MM.1S (cell line): ENCODE results near the gene F7.
"Not testable (repeated sequence)": the region's sequence is repeated elsewhere in the genome, so short reads cannot be mapped to it uniquely, and the experiment has no call there.

ENCODE experiments used
- DNase-seq: peaks from one replicate; pipeline ENCODE4 v3.0.0-alpha.2; 2015
- H2AFZ ChIP-seq: fragments of 300-600 bp; sonication (generic); 2 replicates; pipeline ENCODE4 v1.6.0; 2016; ENCODE audit warnings: antibody characterized with exemption, low read length
- H3F3A ChIP-seq: fragments of 300-600 bp; sonication (generic); 2 replicates; pipeline ENCODE4 v1.6.1; 2016; ENCODE audit warnings: mild to moderate bottlenecking, antibody characterized with exemption, low read length, moderate library complexity, mixed read lengths; ENCODE audit not compliant: insufficient read depth
- H3K27ac ChIP-seq: fragments of 300-600 bp; sonication (generic); 2 replicates; pipeline ENCODE4 v1.5.1; 2016; ENCODE audit warnings: mild to moderate bottlenecking, low read length
- H3K27me3 ChIP-seq: fragments of 300-600 bp; sonication (generic); replicated peaks from 2 replicates; pipeline ENCODE4 v1.6.0; 2016; ENCODE audit warnings: low read length; ENCODE audit not compliant: insufficient read depth
- H3K36me3 ChIP-seq: fragments of 300-600 bp; sonication (generic); replicated peaks from 2 replicates; pipeline ENCODE4 v1.6.1; 2016; ENCODE audit warnings: mild to moderate bottlenecking, low read length, mixed read lengths; ENCODE audit not compliant: insufficient read depth
- H3K4me1 ChIP-seq: fragments of 300-600 bp; sonication (generic); 2 replicates; pipeline ENCODE4 v1.6.1; 2016; ENCODE audit warnings: low read length, mixed read lengths
- H3K4me2 ChIP-seq: fragments of 300-600 bp; sonication (generic); 2 replicates; pipeline ENCODE4 v1.6.0; 2016; ENCODE audit warnings: low read depth, low read length
- H3K4me3 ChIP-seq: fragments of 300-600 bp; sonication (generic); 2 replicates; pipeline ENCODE4 v1.5.1; 2016; ENCODE audit warnings: low read length, mixed read lengths
- H3K79me2 ChIP-seq: fragments of 300-600 bp; sonication (generic); 2 replicates; pipeline ENCODE4 v1.6.1; 2016; ENCODE audit warnings: mixed run types, low read length, mixed read lengths
- H3K9ac ChIP-seq: fragments of 300-600 bp; sonication (generic); 2 replicates; pipeline ENCODE4 v1.6.1; 2016; ENCODE audit warnings: low read length, mixed read lengths
- H3K9me2 ChIP-seq: fragments of 300-600 bp; sonication (generic); replicated peaks from 2 replicates; pipeline ENCODE4 v1.6.1; 2016; ENCODE audit warnings: mild to moderate bottlenecking, low read length, mixed read lengths; ENCODE audit not compliant: insufficient read depth
- H3K9me3 ChIP-seq: fragments of 300-600 bp; sonication (generic); replicated peaks from 2 replicates; pipeline ENCODE4 v1.6.1; 2016; ENCODE audit warnings: mild to moderate bottlenecking, low read length, mixed read lengths; ENCODE audit not compliant: insufficient read depth
- H4K20me1 ChIP-seq: fragments of 300-600 bp; sonication (generic); 2 replicates; pipeline ENCODE4 v1.6.1; 2016; ENCODE audit warnings: mild to moderate bottlenecking, low read length, moderate library complexity, mixed read lengths; ENCODE audit not compliant: insufficient read depth
- EZH2 ChIP-seq: fragments of 300-600 bp; sonication (generic); optimal IDR thresholded peaks from 2 replicates; pipeline ENCODE3; 2017; ENCODE audit warnings: low read depth, mild to moderate bottlenecking, antibody characterized with exemption, low read length, mixed read lengths
- EZH2phosphoT487 ChIP-seq: fragments of 300-600 bp; sonication (generic); IDR thresholded peaks from 2 replicates; pipeline ENCODE4 v1.6.1; 2018; ENCODE audit warnings: antibody characterized with exemption, low read length
- TF ChIP-seq, protein P1 (sequence below): fragments of 300-600 bp; sonication (generic); IDR thresholded peaks from 2 replicates; pipeline ENCODE4 v1.5.1; 2016; ENCODE audit warnings: antibody characterized with exemption, low read length, mixed read lengths

The F7 gene

DNA sequence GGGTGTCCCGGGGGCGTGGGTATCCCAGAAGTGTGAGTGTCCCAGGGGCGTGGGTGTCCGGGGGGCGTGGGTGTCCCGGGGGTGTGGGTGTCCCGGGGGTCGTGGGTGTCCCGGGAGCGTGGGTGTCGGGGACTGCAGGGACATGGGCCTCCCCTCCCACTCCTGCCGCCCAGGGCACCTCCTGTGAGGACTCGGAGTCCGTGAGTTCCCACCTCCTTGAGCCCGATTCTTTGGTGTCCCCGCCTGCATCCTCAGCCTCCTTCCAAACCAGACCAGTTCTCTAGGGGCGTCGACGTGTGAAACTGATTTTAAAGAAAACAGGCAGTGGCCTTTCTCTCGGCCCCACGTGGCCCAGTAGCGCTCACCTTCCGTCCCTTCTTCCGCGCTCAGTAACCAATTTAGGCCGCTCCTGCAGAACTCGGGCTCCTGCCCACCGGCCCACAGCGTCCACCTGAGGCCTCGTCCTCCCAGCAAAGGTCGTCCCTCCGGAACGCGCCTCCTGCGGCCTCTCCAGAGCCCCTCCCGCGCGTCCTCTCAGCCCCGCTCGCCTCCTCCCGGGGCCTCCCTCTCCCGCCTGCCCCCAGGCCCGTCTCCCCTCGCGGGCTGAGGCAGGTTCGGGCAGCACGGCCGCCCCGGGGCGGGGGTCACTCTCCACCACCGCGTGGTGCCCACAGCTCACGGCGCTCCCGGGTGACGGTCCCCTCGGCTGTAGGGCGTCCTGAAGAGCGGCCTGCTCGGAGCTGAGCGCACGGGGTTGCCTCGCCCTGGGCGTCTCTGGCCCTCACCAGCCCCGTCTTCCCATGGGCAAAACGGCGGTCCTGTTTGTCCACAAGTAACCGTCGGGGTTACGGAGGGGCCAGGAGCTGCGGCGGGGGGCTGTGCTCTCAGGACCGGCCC is 3.8 kb downstream of the F7 start:
- Histone ChIP-seq H4K20me1 (no peaks in the 10 kb centered on the region), H3K9me3 (no peaks in the 10 kb centered on the region), H3K4me2 (no peak overlapping the region), H3K79me2 (no peaks in the 10 kb centered on the region), H3K4me3 (no peak overlapping the region), H3K4me1 (no peaks in the 10 kb centered on the region), H3F3A (no peaks in the 10 kb centered on the region), H3K27ac (no peak overlapping the region), H3K9me2 (no peaks in the 10 kb centered on the region), H3K27me3 (peaks cover 23% of the 10 kb centered on the region), H3K36me3 (no peaks in the 10 kb centered on the region), H3K9ac (no peak overlapping the region), H2AFZ (no peak overlapping the region)
- DNase-seq = no peak
- TF ChIP-seq, protein P1, sequence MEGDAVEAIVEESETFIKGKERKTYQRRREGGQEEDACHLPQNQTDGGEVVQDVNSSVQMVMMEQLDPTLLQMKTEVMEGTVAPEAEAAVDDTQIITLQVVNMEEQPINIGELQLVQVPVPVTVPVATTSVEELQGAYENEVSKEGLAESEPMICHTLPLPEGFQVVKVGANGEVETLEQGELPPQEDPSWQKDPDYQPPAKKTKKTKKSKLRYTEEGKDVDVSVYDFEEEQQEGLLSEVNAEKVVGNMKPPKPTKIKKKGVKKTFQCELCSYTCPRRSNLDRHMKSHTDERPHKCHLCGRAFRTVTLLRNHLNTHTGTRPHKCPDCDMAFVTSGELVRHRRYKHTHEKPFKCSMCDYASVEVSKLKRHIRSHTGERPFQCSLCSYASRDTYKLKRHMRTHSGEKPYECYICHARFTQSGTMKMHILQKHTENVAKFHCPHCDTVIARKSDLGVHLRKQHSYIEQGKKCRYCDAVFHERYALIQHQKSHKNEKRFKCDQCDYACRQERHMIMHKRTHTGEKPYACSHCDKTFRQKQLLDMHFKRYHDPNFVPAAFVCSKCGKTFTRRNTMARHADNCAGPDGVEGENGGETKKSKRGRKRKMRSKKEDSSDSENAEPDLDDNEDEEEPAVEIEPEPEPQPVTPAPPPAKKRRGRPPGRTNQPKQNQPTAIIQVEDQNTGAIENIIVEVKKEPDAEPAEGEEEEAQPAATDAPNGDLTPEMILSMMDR = no peak
- TF ChIP-seq EZH2 = no peak
- TF ChIP-seq EZH2phosphoT487 = no peak

DNA sequence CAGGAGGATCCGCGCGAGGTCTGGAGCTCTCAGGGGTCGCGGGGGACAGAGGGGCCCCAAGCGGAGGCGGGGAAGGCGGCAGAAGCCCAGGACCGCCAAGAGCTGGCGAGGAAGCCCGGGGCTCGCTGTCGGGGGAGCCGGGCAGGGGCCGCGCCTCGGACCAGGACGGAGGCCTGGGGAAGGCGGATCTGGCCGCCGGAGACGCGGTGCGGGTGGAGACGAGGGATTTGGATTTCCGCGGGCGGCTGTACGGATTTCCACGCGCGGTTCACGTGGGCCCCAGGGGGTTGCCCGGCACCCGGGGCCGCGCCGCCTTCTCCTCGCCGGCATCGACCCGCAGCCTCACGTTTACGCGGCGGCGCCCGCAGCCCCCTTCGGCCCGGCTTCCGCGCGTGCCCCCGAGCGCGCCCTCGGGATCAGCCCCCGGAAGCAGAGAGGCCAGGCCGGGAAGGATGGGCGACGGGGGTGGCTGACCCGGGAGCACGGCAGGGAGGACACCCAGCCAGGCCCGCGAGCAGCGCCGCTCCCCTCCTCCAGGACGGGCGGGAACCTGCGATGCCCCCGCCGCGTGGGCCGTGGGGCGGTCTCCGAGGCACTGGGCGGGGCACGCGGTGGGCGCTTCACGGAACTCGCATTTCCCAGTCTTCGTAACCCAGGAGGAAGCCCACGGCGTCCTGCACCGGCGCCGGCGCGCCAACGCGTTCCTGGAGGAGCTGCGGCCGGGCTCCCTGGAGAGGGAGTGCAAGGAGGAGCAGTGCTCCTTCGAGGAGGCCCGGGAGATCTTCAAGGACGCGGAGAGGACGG is 4.7 kb downstream of the F7 start:
- Histone ChIP-seq H3K9me2 (no peaks in the 10 kb centered on the region), H3K9ac (no peak overlapping the region), H3K36me3 (no peaks in the 10 kb centered on the region), H3F3A (no peaks in the 10 kb centered on the region), H4K20me1 (no peaks in the 10 kb centered on the region), H3K27me3 (peaks cover 26% of the 10 kb centered on the region), H3K79me2 (no peaks in the 10 kb centered on the region), H3K4me2 (no peak overlapping the region), H3K9me3 (no peaks in the 10 kb centered on the region), H3K4me1 (no peaks in the 10 kb centered on the region), H2AFZ (no peak overlapping the region), H3K27ac (no peak overlapping the region), H3K4me3 (no peak overlapping the region)
- TF ChIP-seq EZH2 (no peak), EZH2phosphoT487 (no peak)
- TF ChIP-seq, protein P1 = no peak
- no peak for DNase-seq

DNA sequence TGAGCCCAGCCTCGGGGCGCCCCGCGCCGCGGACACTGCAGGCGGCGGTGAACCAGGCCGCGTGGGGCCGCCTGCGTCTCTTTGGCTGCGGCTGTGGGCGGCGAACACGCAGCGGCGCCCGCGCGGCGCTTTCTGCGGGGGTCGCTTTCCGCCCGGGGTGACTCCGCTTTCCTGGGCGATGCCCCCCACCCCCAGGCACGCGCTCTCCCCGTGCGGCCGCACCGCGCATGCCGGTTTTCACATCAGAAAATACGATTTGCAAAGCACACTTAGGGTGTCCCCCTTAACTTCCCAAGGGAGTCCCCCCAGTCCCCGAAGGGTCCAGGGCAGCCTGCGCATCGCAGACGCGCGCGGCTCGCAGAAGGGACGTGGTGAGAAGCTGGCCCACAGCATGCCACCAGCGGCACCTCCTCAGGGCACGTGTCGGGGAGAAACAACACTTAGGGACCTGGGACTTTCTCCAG is 5.3 kb downstream of the F7 start:
- Histone ChIP-seq H3K79me2 (no peaks in the 10 kb centered on the region), H3F3A (no peaks in the 10 kb centered on the region), H3K4me1 (no peaks in the 10 kb centered on the region), H3K9me3 (no peaks in the 10 kb centered on the region), H3K9ac (no peak overlapping the region), H3K27me3 (peaks cover 30% of the 10 kb centered on the region), H3K27ac (no peak overlapping the region), H2AFZ (no peak overlapping the region), H3K4me3 (no peak overlapping the region), H4K20me1 (no peaks in the 10 kb centered on the region), H3K9me2 (no peaks in the 10 kb centered on the region), H3K36me3 (no peaks in the 10 kb centered on the region), H3K4me2 (no peak overlapping the region)
- TF ChIP-seq, protein P1 = no peak
- TF ChIP-seq EZH2 = no peak
- TF ChIP-seq EZH2phosphoT487 = no peak
- no peak for DNase-seq

DNA sequence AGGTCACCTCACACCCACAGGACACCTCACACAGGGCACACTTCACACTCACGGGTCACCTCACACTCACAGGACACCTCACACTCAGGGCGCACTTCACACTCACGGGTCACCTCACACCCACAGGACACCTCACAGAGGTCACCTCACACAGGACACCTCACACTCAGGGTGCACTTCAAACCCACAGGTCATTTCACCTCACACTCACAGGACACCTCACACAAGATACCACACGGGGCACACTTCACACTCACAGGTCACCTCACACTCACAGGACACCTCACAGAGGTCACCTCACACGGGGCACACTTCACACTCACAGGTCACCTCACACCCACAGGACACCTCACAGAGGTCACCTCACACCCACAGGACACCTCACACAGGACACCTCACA is 6.2 kb downstream of the F7 start:
- H3K4me2 ChIP-seq, H2AFZ ChIP-seq, H4K20me1 ChIP-seq, H3K36me3 ChIP-seq, H3K9me3 ChIP-seq, H3F3A ChIP-seq, H3K79me2 ChIP-seq, H3K9ac ChIP-seq, DNase-seq, H3K4me1 ChIP-seq, H3K9me2 ChIP-seq, H3K27ac ChIP-seq, H3K4me3 ChIP-seq: not testable (repeated sequence)
- peaks cover 39% of the 10 kb centered on the region for H3K27me3 ChIP-seq

DNA sequence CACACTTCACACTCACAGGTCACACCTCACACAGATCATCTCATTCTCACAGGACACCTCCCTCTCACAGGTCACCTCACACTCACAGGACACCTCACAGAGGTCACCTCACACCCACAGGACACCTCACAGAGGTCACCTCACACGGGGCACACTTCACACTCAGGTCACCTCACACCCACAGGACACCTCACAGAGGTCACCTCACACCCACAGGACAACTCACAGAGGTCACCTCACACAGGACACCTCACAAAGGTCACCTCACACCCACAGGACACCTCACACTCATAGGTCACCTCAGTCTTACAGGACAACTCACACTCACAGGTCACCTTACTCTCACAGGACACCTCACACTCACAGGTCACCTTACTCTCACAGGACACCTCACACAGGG is 6.9 kb downstream of the F7 start:
- not testable (repeated sequence) for H3K4me2 ChIP-seq, H3K36me3 ChIP-seq, DNase-seq, H4K20me1 ChIP-seq, H3K9me2 ChIP-seq, H3K79me2 ChIP-seq, H3K27ac ChIP-seq, H3F3A ChIP-seq, H2AFZ ChIP-seq, H3K9ac ChIP-seq, H3K4me1 ChIP-seq, H3K9me3 ChIP-seq, H3K4me3 ChIP-seq
- peaks cover 45% of the 10 kb centered on the region for H3K27me3 ChIP-seq
